IMR-90 (cell line): Measurements from ENCODE around the gene CNTN5. TPM values are rescaled to one million over a fixed set of nuclear protein-coding genes. Genes with fewer than 3 reads are reported as not detected.

Experiments
- ATAC-seq: fragments of 200-7000 bp; cut with Tn5 transposase; 2 replicates; pipeline ENCODE4 v1.9.1; 2020; ENCODE audit warnings: low read depth, mild to moderate bottlenecking, moderate library complexity
- BruUV-seq: library from RNA; stranded (reverse); fragments of 400-500 nt; replicated peaks from 2 replicates; lab custom pipeline; 2021; lab: Mats Ljungman, UMichigan
- CTCF ChIA-PET: fragments of 300-600 bp; formaldehyde crosslinking; extraction: SDS; loops from one replicate; lab custom pipeline; 2021; ENCODE audit warnings: antibody characterized with exemption; lab: Yijun Ruan, JAX
- POLR2A ChIA-PET: fragments of 300-600 bp; sonication (Branson Sonifier 250); formaldehyde crosslinking; loops from one replicate; lab custom pipeline; 2022; ENCODE audit warnings: antibody characterized with exemption; ENCODE audit not compliant: unreplicated experiment; lab: Charles Lee
- DNase-seq: peaks from one replicate; pipeline ENCODE4 v3.0.0; 2013
- H2AFZ ChIP-seq: replicated peaks from 2 replicates; pipeline ENCODE3; 2013; ENCODE audit warnings: low read length, mild to moderate bottlenecking; ENCODE audit not compliant: poor library complexity
- H2AK5ac ChIP-seq: 2 replicates; pipeline ENCODE4 v1.6.1; 2013; ENCODE audit warnings: low read depth, low read length, inconsistent platforms
- H2AK9ac ChIP-seq: replicated peaks from 2 replicates; pipeline ENCODE3; 2013; ENCODE audit warnings: mild to moderate bottlenecking, low read depth, low read length, moderate library complexity; ENCODE audit not compliant: poor library complexity
- H2BK120ac ChIP-seq: 2 replicates; pipeline ENCODE4 v1.6.1; 2013; ENCODE audit warnings: low read depth, low read length, inconsistent platforms
- H2BK15ac ChIP-seq: 3 replicates; pipeline ENCODE4 v1.6.1; 2013; ENCODE audit warnings: low read depth, low read length, inconsistent platforms
- H2BK20ac ChIP-seq: 2 replicates; pipeline ENCODE4 v1.6.1; 2013; ENCODE audit warnings: low read depth, mild to moderate bottlenecking, inconsistent platforms, low read length, moderate library complexity
- H2BK5ac ChIP-seq: 2 replicates; pipeline ENCODE4 v1.6.1; 2013; ENCODE audit warnings: mild to moderate bottlenecking, low read depth, low read length, inconsistent platforms; ENCODE audit not compliant: poor library complexity, severe bottlenecking
- H3K14ac ChIP-seq: replicated peaks from 2 replicates; pipeline ENCODE4 v1.6.1; 2013; ENCODE audit warnings: low read depth, low read length, inconsistent platforms
- H3K18ac ChIP-seq: 2 replicates; pipeline ENCODE4 v1.6.1; 2013; ENCODE audit warnings: low read depth, low read length, control low read depth
- H3K23ac ChIP-seq: 2 replicates; pipeline ENCODE4 v1.6.1; 2013; ENCODE audit warnings: low read depth, low read length, inconsistent platforms
- H3K27ac ChIP-seq: 2 replicates; pipeline ENCODE4 v1.5.1; 2013; ENCODE audit warnings: mild to moderate bottlenecking, control low read depth, low read length; ENCODE audit not compliant: insufficient read depth
- H3K27me3 ChIP-seq: 2 replicates; pipeline ENCODE4 v1.6.1; 2013; ENCODE audit warnings: low read length; ENCODE audit not compliant: control insufficient read depth, insufficient read depth
- H3K36me3 ChIP-seq: 2 replicates; pipeline ENCODE4 v1.6.1; 2013; ENCODE audit warnings: low read length, mixed read lengths; ENCODE audit not compliant: control insufficient read depth, insufficient read depth
- H3K4ac ChIP-seq: 2 replicates; pipeline ENCODE4 v1.6.1; 2013; ENCODE audit warnings: low read depth, low read length, inconsistent platforms
- H3K4me1 ChIP-seq: 2 replicates; pipeline ENCODE4 v1.6.1; 2013; ENCODE audit warnings: low read length, mixed read lengths; ENCODE audit not compliant: control insufficient read depth, insufficient read depth
- H3K4me2 ChIP-seq: 2 replicates; pipeline ENCODE4 v1.6.1; 2013; ENCODE audit warnings: low read depth, mild to moderate bottlenecking, control low read depth, low read length, moderate library complexity
- H3K4me3 ChIP-seq: 2 replicates; pipeline ENCODE4 v1.5.1; 2013; ENCODE audit warnings: low read depth, mild to moderate bottlenecking, control low read depth, low read length, moderate library complexity; ENCODE audit not compliant: insufficient read depth
- H3K56ac ChIP-seq: 2 replicates; pipeline ENCODE4 v1.6.1; 2013; ENCODE audit warnings: low read length, inconsistent platforms; ENCODE audit not compliant: insufficient read depth; ENCODE audit errors: extremely low read depth
- H3K79me1 ChIP-seq, 2 experiments: 2 replicates each; pipeline ENCODE4 v1.6.1; 2013; ENCODE audit warnings: low read length in 2 of 2, inconsistent platforms in 1 of 2, low read depth in 1 of 2
- H3K9ac ChIP-seq: 2 replicates; pipeline ENCODE4 v1.6.1; 2013; ENCODE audit warnings: low read depth, low read length, control low read depth
- H3K9me1 ChIP-seq: 2 replicates; pipeline ENCODE4 v1.6.1; 2013; ENCODE audit warnings: low read length, inconsistent platforms; ENCODE audit not compliant: insufficient read depth
- H3K9me3 ChIP-seq: 2 replicates; pipeline ENCODE4 v1.6.1; 2013; ENCODE audit warnings: low read length; ENCODE audit not compliant: control insufficient read depth, insufficient read depth
- H4K20me1 ChIP-seq: 2 replicates; pipeline ENCODE4 v1.6.1; 2013; ENCODE audit warnings: low read length, inconsistent platforms; ENCODE audit not compliant: insufficient read depth
- H4K5ac ChIP-seq: 2 replicates; pipeline ENCODE4 v1.6.1; 2013; ENCODE audit warnings: mild to moderate bottlenecking, low read depth, low read length, control low read depth
- H4K8ac ChIP-seq, 2 experiments: 2 replicates each; pipeline ENCODE4 v1.6.1; 2013; ENCODE audit warnings: low read depth in 2 of 2, low read length in 2 of 2, control low read depth in 1 of 2, inconsistent platforms in 1 of 2
- H4K91ac ChIP-seq: 2 replicates; pipeline ENCODE4 v1.6.1; 2013; ENCODE audit warnings: low read depth, low read length, inconsistent platforms; ENCODE audit not compliant: insufficient read depth
- BHLHE40 ChIP-seq: fragments of 150-350 bp; IDR thresholded peaks from 2 replicates; pipeline ENCODE4 v1.6.1; 2016; ENCODE audit warnings: mild to moderate bottlenecking, low read depth, low read length
- ELK1 ChIP-seq: fragments of 150-350 bp; IDR thresholded peaks from 2 replicates; pipeline ENCODE4 v1.6.1; 2016; ENCODE audit warnings: low read depth, mild to moderate bottlenecking, low read length, moderate library complexity, borderline replicate concordance
- MAFK ChIP-seq: IDR thresholded peaks from 2 replicates; pipeline ENCODE4 v1.6.1; 2012; ENCODE audit warnings: low read depth, low read length, improper control_type of control experiment
- MXI1 ChIP-seq: IDR thresholded peaks from 2 replicates; pipeline ENCODE4 v1.6.1; 2012; ENCODE audit warnings: low read depth, mild to moderate bottlenecking, low read length, moderate library complexity, borderline replicate concordance
- WGBS, 2 experiments: methylation state at CpG; one replicate each; pipeline versions ENCODE4 v1.1.5 to v1.1.7; 2013; ENCODE audit warnings: missing lambda C conversion rate in 2 of 2; ENCODE audit not compliant: insufficient read length in 1 of 2; ENCODE audit errors: extremely low coverage in 2 of 2; 5-methylcytosine and 5-hydroxymethylcytosine counted together
- dilution Hi-C: fragments of 300-500 bp; cut with HindIII; formaldehyde crosslinking; loops from one replicate; pipeline ENCODE4 v1.14.3; 2018; ENCODE audit warnings: low sequenced_read_pairs; ENCODE audit not compliant: unreplicated experiment
- in situ Hi-C: fragments of 300-500 bp; cut with MboI; formaldehyde crosslinking; loops from 3 replicates; pipeline ENCODE4 v1.14.3; 2019; ENCODE audit warnings: low sequenced_read_pairs, inconsistent platforms, mixed read lengths
- intact Hi-C: fragments of 100-400 bp; cut with micrococcal nuclease; formaldehyde crosslinking; loops from 2 replicates; pipeline ENCODE4 v1.10.0; 2022
- polyA plus RNA-seq, 3 experiments: library from polyadenylated mRNA; depleted of rRNA; stranded (reverse); fragments of >200 nt; gene quantifications; 2 replicates each; pipeline ENCODE4 v1.2.3, GENCODE V29; 2012; ENCODE audit warnings: low replicate concordance in 1 of 3
- total RNA-seq: library from RNA; depleted of rRNA; stranded (reverse); fragments of >200 nt; gene quantifications from 2 replicates; pipeline ENCODE4 v1.2.3, GENCODE V29; 2012

CNTN5 gene
- total and polyA plus RNA-seq, 2 of the 4 experiments (the other 2 are of a cell fraction), result not detected

GRCh38 chr11:99240192-99241030 is 219.7 kb downstream of the CNTN5 start:
- Histone ChIP-seq H2BK5ac (no peak overlapping the region), H4K20me1 (no peaks in the 10 kb centered on the region), H3K27me3 (no peaks in the 10 kb centered on the region), H2AK9ac (no peak overlapping the region), H2AFZ (no peak overlapping the region), H3K23ac (no peak overlapping the region), H2AK5ac (no peak overlapping the region), H3K4me3 (no peak overlapping the region), H4K5ac (no peak overlapping the region), H3K14ac (no peak overlapping the region), H3K9me3 (no peaks in the 10 kb centered on the region), H2BK120ac (no peak overlapping the region), H3K9ac (no peak overlapping the region), H2BK20ac (no peak overlapping the region), H3K56ac (no peak overlapping the region), H3K18ac (no peak overlapping the region), H2BK15ac (no peak overlapping the region), H3K4me2 (no peak overlapping the region), H4K8ac (no peak overlapping the region), H3K27ac (no peak overlapping the region), H4K91ac (no peak overlapping the region), H3K36me3 (no peaks in the 10 kb centered on the region), H3K4me1 (no peaks in the 10 kb centered on the region), H3K4ac (no peak overlapping the region), H3K79me1 (no peaks in the 10 kb centered on the region), H3K9me1 (no peaks in the 10 kb centered on the region)
- no peak for TF ChIP-seq ELK1
- no peak for TF ChIP-seq MAFK
- TF ChIP-seq BHLHE40, result no peak
- no peak for TF ChIP-seq MXI1
- ATAC-seq (no peak), DNase-seq (no peak)
- ChIA-PET POLR2A (no interaction called here), CTCF (no interaction called here)
- dilution Hi-C loops, result no loop called here
- intact Hi-C loops, result no loop called here
- no TSS peak for BruUV-seq
- WGBS, 2 experiments, result 59% methylated on average over 2 of the region's 8 CpGs; no CpG with 5 or more reads in 1 of the 2 experiments
- in situ Hi-C loops, result no loop called here
